NT2/D1 (cell line): Measurements from ENCODE around the gene ACOX1.

Source experiments
- SUZ12 ChIP-seq: IDR thresholded peaks from 2 replicates; pipeline ENCODE4 v1.6.1; 2011; ENCODE audit not compliant: insufficient read length, insufficient read depth; ENCODE audit errors: extremely low read depth
- YY1 ChIP-seq: IDR thresholded peaks from 2 replicates; pipeline ENCODE4 v1.6.1; 2011; ENCODE audit not compliant: insufficient read length, insufficient read depth
- ZNF274 ChIP-seq: IDR thresholded peaks from 2 replicates; pipeline ENCODE4 v1.6.1; 2011; ENCODE audit warnings: mild to moderate bottlenecking, low read depth, low read length

DNA sequence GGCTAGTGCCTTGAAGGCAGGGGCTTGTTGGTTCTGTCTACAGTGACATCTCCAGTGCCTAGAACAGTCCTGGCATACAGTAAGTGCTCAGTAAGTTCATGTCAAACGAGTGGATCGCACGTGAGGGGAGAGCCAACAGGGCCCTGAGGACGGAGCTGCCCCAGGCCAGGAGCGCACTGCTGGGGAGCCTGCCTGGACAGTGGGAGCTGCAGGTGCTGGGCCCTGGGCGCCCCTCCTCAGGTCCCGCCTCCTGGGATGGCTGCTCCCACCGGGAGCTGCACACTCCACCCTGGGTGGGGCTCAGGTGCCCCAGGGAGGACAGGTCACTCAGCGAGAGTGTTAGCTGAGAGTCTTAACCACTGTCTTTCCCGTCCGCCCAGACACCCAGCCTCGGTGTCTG lies 46.3 kb upstream of the ACOX1 start:
- TF ChIP-seq YY1 (no peak), ZNF274 (no peak), SUZ12 (no peak)
